DOHH2 (cell line): ENCODE data around the gene MS4A15.

ENCODE experiments used
- H3F3A ChIP-seq: fragments of 200-600 bp; sonication (generic), shearing (Covaris generic); 2 replicates; pipeline ENCODE4 v1.6.0; 2016; ENCODE audit warnings: antibody characterized with exemption, mild to moderate bottlenecking; ENCODE audit not compliant: control insufficient read depth, insufficient read depth
- H3K27ac ChIP-seq: fragments of 200-600 bp; sonication (generic); 2 replicates; pipeline ENCODE4 v1.5.1; 2014; ENCODE audit warnings: low read depth, mild to moderate bottlenecking, low read length, moderate library complexity
- H3K27me3 ChIP-seq: fragments of 200-600 bp; sonication (generic); 2 replicates; pipeline ENCODE4 v1.6.1; 2014; ENCODE audit warnings: mild to moderate bottlenecking, low read length, mixed read lengths; ENCODE audit not compliant: control insufficient read depth
- H3K36me3 ChIP-seq: fragments of 200-600 bp; sonication (generic); 2 replicates; pipeline ENCODE4 v1.6.1; 2014; ENCODE audit warnings: mild to moderate bottlenecking, low read length, moderate library complexity, mixed read lengths; ENCODE audit not compliant: control insufficient read depth
- H3K4me1 ChIP-seq: fragments of 200-600 bp; sonication (generic); 2 replicates; pipeline ENCODE4 v1.6.1; 2014; ENCODE audit warnings: mild to moderate bottlenecking, low read length, mixed read lengths; ENCODE audit not compliant: control insufficient read depth
- H3K4me2 ChIP-seq: fragments of 200-600 bp; sonication (generic); 2 replicates; pipeline ENCODE4 v1.6.0; 2014; ENCODE audit warnings: mild to moderate bottlenecking, low read length, moderate library complexity
- H3K4me3 ChIP-seq: fragments of 200-600 bp; sonication (generic); 2 replicates; pipeline ENCODE4 v1.5.1; 2014; ENCODE audit warnings: mild to moderate bottlenecking, low read length, mixed read lengths
- H3K79me2 ChIP-seq: fragments of 200-600 bp; sonication (generic); 2 replicates; pipeline ENCODE4 v1.6.1; 2014; ENCODE audit warnings: mild to moderate bottlenecking, low read length, mixed read lengths; ENCODE audit not compliant: control insufficient read depth
- H3K9me2 ChIP-seq: fragments of 200-600 bp; sonication (generic); replicated peaks from 2 replicates; pipeline ENCODE4 v1.6.1; 2014; ENCODE audit warnings: mild to moderate bottlenecking, low read length, mixed read lengths; ENCODE audit not compliant: control insufficient read depth
- H3K9me3 ChIP-seq: fragments of 200-600 bp; sonication (generic); 2 replicates; pipeline ENCODE4 v1.6.1; 2014; ENCODE audit warnings: antibody characterized with exemption, low read length, mixed read lengths; ENCODE audit not compliant: control insufficient read depth, insufficient read depth
- H4K20me1 ChIP-seq: fragments of 200-600 bp; sonication (generic); 2 replicates; pipeline ENCODE4 v1.6.0; 2014; ENCODE audit warnings: low read depth, mild to moderate bottlenecking, antibody characterized with exemption, low read length, moderate library complexity; ENCODE audit not compliant: control insufficient read depth, insufficient read depth
- EZH2phosphoT487 ChIP-seq: fragments of 200-600 bp; sonication (generic); IDR thresholded peaks from 2 replicates; pipeline ENCODE4 v1.6.1; 2017; ENCODE audit warnings: borderline replicate concordance, mild to moderate bottlenecking, antibody characterized with exemption, low read length, moderate library complexity, mixed read lengths
- TF ChIP-seq, protein P1 (sequence below): fragments of 200-600 bp; sonication (generic); IDR thresholded peaks from one replicate; pipeline ENCODE4 v1.5.1; 2014; ENCODE audit warnings: antibody characterized with exemption, mild to moderate bottlenecking, low read depth, low read length; ENCODE audit not compliant: poor library complexity, severe bottlenecking

The MS4A15 gene

DNA sequence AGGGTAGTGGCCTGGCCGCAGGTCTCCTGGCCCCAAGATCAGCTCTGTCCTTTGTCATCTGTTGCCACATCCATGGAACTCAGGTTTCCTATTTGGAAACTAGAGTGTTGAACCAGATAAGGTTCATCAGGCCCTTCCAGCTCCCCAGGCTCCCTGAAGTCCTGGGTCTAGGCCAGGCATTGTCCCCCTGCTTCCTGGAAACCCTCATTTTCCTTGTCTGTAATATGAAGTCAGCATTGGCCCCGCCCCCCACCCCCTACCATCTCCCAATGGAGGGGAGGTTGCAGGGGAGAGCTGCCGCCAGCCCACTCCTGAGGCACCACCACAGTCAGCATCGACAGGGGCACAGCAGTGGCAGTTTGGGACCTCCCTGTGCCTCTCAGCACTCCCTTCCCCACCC lies 19.5 kb downstream of the MS4A15 start:
- TF ChIP-seq, protein P1, sequence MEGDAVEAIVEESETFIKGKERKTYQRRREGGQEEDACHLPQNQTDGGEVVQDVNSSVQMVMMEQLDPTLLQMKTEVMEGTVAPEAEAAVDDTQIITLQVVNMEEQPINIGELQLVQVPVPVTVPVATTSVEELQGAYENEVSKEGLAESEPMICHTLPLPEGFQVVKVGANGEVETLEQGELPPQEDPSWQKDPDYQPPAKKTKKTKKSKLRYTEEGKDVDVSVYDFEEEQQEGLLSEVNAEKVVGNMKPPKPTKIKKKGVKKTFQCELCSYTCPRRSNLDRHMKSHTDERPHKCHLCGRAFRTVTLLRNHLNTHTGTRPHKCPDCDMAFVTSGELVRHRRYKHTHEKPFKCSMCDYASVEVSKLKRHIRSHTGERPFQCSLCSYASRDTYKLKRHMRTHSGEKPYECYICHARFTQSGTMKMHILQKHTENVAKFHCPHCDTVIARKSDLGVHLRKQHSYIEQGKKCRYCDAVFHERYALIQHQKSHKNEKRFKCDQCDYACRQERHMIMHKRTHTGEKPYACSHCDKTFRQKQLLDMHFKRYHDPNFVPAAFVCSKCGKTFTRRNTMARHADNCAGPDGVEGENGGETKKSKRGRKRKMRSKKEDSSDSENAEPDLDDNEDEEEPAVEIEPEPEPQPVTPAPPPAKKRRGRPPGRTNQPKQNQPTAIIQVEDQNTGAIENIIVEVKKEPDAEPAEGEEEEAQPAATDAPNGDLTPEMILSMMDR: no peak
- TF ChIP-seq EZH2phosphoT487: no peak
- Histone ChIP-seq H3K27me3 (peaks cover 14% of the 10 kb centered on the region), H3K27ac (no peak overlapping the region), H3K4me3 (no peak overlapping the region), H3K4me1 (peaks cover 6% of the 10 kb centered on the region; the same call in 1 of the 2 replicates), H3K9me2 (no peaks in the 10 kb centered on the region), H4K20me1 (no peaks in the 10 kb centered on the region), H3K9me3 (no peaks in the 10 kb centered on the region), H3K79me2 (no peaks in the 10 kb centered on the region), H3F3A (no peaks in the 10 kb centered on the region), H3K36me3 (no peaks in the 10 kb centered on the region), H3K4me2 (no peak overlapping the region)

DNA sequence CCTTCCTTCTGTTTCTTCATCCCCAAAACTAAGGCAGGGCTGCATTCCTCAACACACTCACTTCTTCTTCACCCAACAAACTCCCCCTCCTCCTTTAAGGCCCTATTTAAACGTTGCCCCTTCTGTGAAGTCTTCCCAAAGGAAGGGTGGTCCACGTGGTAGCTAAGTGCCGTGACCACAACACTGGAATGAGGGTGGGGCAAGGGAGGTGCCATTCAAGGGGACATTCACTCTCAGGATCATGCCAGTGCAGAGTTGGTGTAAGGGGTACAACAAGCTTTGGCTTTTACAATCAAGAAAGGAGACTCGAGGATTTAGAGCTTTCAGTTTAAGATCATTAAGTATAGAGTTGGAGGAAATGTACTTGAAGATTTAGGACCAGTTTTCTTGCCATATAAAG lies 20.4 kb downstream of the MS4A15 start:
- no peaks in the 10 kb centered on the region for H3K9me2 ChIP-seq
- H3K9me3 ChIP-seq: no peaks in the 10 kb centered on the region
- no peaks in the 10 kb centered on the region for H3K79me2 ChIP-seq
- H3K4me3 ChIP-seq: no peak overlapping the region
- no peak overlapping the region for H3K4me2 ChIP-seq
- H3K36me3 ChIP-seq: no peaks in the 10 kb centered on the region
- peaks cover 8% of the 10 kb centered on the region for H3K27me3 ChIP-seq
- peaks cover 6% of the 10 kb centered on the region; the same call in 1 of the 2 replicates for H3K4me1 ChIP-seq
- H3F3A ChIP-seq: no peaks in the 10 kb centered on the region
- H4K20me1 ChIP-seq: no peaks in the 10 kb centered on the region
- no peak overlapping the region for H3K27ac ChIP-seq
- no peak for TF ChIP-seq EZH2phosphoT487
- TF ChIP-seq, protein P1: no peak

DNA sequence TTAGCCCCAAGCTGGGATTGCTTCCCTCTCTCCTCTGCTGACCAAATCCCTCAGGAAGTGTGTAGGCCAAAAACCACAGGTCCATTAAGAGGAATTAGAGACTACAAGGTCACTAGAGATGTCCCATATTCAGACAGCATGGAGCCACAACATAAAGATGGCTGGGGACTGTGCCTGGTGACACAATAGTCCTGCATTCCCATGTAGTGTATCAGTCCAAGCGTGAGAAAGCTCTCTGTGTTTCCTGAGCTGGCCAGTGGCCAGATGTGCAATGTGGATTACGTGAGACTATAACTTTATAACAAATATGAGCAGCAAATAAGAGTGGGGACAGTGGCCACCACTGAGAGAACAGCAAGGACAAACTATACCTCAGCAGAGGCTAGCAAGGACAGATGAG lies 20.9 kb downstream of the MS4A15 start:
- Histone ChIP-seq H3K4me1 (peaks cover 6% of the 10 kb centered on the region; the same call in 1 of the 2 replicates), H3K79me2 (no peaks in the 10 kb centered on the region), H4K20me1 (no peaks in the 10 kb centered on the region), H3K27ac (no peak overlapping the region), H3K27me3 (peaks cover 5% of the 10 kb centered on the region; the same call in 1 of the 2 replicates), H3K9me3 (no peaks in the 10 kb centered on the region), H3F3A (no peaks in the 10 kb centered on the region), H3K4me2 (no peak overlapping the region), H3K36me3 (no peaks in the 10 kb centered on the region), H3K9me2 (no peaks in the 10 kb centered on the region), H3K4me3 (no peak overlapping the region)
- no peak for TF ChIP-seq EZH2phosphoT487
- TF ChIP-seq, protein P1: no peak

DNA sequence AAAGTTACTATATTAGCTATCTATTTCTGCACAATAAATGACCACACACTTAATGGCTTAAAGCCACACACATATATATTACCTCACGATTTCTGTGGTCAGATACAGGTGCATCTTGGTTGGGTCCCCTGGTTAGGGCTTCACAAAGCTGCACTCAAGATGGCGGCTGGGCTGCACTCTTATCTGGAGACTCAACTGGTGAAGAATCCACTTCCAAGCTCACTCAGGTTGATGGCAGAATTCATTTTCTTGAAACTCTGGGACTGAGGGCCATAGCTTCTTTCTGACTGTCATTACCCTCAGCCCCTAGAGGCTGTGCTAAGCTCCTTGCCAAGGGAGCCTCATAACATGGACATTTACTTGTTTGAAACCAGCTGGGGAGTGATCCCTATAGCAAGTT lies 23.4 kb downstream of the MS4A15 start:
- Histone ChIP-seq H3K36me3 (no peaks in the 10 kb centered on the region), H3K9me2 (no peaks in the 10 kb centered on the region), H3K79me2 (no peaks in the 10 kb centered on the region), H3F3A (no peaks in the 10 kb centered on the region), H3K27ac (no peak overlapping the region), H4K20me1 (no peaks in the 10 kb centered on the region), H3K27me3 (peaks cover 5% of the 10 kb centered on the region; the same call in 1 of the 2 replicates), H3K4me3 (no peak overlapping the region), H3K4me1 (no peaks in the 10 kb centered on the region), H3K9me3 (no peaks in the 10 kb centered on the region), H3K4me2 (no peak overlapping the region)
- no peak for TF ChIP-seq EZH2phosphoT487
- TF ChIP-seq, protein P1: no peak
